Ishikawa (cell line): ENCODE results near the gene FIG4.

Experiments
- CEBPB ChIP-seq: IDR thresholded peaks from 2 replicates; pipeline ENCODE4 v1.6.1; 2012
- CREB1 ChIP-seq: IDR thresholded peaks from 2 replicates; pipeline ENCODE4 v1.6.1; 2012; ENCODE audit warnings: low read depth
- EGR1 ChIP-seq: IDR thresholded peaks from 2 replicates; pipeline ENCODE4 v1.6.1; 2012
- EP300 ChIP-seq: IDR thresholded peaks from 2 replicates; pipeline ENCODE4 v1.6.1; 2012; ENCODE audit warnings: borderline replicate concordance
- FOXM1 ChIP-seq: IDR thresholded peaks from 2 replicates; pipeline ENCODE4 v1.6.1; 2012; ENCODE audit warnings: low read depth, borderline replicate concordance
- NFIC ChIP-seq: IDR thresholded peaks from 2 replicates; pipeline ENCODE4 v1.6.1; 2012
- RAD21 ChIP-seq: IDR thresholded peaks from 2 replicates; pipeline ENCODE4 v1.6.1; 2012; ENCODE audit warnings: low read depth
- TAF1 ChIP-seq: IDR thresholded peaks from 2 replicates; pipeline ENCODE4 v1.6.1; 2012; ENCODE audit warnings: low read depth, mild to moderate bottlenecking
- TCF12 ChIP-seq: IDR thresholded peaks from 2 replicates; pipeline ENCODE4 v1.6.1; 2012; ENCODE audit warnings: low read depth
- TEAD4 ChIP-seq: IDR thresholded peaks from 2 replicates; pipeline ENCODE4 v1.6.1; 2012
- YY1 ChIP-seq: IDR thresholded peaks from 2 replicates; pipeline ENCODE4 v1.6.1; 2012; ENCODE audit warnings: low read depth
- ZBTB7A ChIP-seq: IDR thresholded peaks from 2 replicates; pipeline ENCODE4 v1.6.1; 2012; ENCODE audit warnings: low read depth
- TF ChIP-seq, protein P1 (sequence below): IDR thresholded peaks from 2 replicates; pipeline ENCODE4 v1.6.1; 2012
- TF ChIP-seq, protein P2 (sequence below): IDR thresholded peaks from 2 replicates; pipeline ENCODE4 v1.6.1; 2012
- TF ChIP-seq, protein P3 (sequence below): IDR thresholded peaks from 2 replicates; pipeline ENCODE4 v1.6.1; 2012; ENCODE audit warnings: low read depth, mild to moderate bottlenecking

Gene FIG4

DNA sequence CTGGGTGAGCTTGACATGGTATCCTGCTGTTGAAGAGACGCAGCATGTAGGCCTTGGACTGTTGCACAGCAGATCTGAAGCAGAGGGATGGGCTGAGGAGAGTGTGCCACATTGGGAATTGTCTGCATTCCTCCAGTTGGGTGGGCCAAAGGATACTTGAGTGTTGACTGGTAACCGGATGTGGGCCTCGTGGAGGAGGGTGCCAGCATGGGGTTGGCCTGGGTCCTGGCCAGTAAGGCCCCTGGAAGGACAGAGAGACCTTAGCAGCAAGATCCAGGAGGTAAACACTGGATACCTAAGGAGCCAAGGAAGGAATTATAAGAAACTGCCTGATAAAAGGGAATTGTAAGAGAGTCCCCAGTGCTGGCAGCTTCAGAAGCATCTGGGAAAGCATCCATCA, 76.9 kb downstream of the FIG4 start:
- no peak for TF ChIP-seq EP300
- TF ChIP-seq TCF12 = no peak
- TF ChIP-seq CEBPB = no peak
- no peak for TF ChIP-seq YY1
- no peak for TF ChIP-seq EGR1
- no peak for TF ChIP-seq CREB1
- TF ChIP-seq, protein P1, sequence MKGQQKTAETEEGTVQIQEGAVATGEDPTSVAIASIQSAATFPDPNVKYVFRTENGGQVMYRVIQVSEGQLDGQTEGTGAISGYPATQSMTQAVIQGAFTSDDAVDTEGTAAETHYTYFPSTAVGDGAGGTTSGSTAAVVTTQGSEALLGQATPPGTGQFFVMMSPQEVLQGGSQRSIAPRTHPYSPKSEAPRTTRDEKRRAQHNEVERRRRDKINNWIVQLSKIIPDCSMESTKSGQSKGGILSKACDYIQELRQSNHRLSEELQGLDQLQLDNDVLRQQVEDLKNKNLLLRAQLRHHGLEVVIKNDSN = no peak
- no peak for TF ChIP-seq ZBTB7A
- no peak for TF ChIP-seq TAF1
- TF ChIP-seq, protein P2, sequence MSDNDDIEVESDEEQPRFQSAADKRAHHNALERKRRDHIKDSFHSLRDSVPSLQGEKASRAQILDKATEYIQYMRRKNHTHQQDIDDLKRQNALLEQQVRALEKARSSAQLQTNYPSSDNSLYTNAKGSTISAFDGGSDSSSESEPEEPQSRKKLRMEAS = no peak
- no peak for TF ChIP-seq NFIC
- no peak for TF ChIP-seq RAD21
- TF ChIP-seq TEAD4 = no peak
- TF ChIP-seq FOXM1 = no peak
- TF ChIP-seq, protein P3, sequence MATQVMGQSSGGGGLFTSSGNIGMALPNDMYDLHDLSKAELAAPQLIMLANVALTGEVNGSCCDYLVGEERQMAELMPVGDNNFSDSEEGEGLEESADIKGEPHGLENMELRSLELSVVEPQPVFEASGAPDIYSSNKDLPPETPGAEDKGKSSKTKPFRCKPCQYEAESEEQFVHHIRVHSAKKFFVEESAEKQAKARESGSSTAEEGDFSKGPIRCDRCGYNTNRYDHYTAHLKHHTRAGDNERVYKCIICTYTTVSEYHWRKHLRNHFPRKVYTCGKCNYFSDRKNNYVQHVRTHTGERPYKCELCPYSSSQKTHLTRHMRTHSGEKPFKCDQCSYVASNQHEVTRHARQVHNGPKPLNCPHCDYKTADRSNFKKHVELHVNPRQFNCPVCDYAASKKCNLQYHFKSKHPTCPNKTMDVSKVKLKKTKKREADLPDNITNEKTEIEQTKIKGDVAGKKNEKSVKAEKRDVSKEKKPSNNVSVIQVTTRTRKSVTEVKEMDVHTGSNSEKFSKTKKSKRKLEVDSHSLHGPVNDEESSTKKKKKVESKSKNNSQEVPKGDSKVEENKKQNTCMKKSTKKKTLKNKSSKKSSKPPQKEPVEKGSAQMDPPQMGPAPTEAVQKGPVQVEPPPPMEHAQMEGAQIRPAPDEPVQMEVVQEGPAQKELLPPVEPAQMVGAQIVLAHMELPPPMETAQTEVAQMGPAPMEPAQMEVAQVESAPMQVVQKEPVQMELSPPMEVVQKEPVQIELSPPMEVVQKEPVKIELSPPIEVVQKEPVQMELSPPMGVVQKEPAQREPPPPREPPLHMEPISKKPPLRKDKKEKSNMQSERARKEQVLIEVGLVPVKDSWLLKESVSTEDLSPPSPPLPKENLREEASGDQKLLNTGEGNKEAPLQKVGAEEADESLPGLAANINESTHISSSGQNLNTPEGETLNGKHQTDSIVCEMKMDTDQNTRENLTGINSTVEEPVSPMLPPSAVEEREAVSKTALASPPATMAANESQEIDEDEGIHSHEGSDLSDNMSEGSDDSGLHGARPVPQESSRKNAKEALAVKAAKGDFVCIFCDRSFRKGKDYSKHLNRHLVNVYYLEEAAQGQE = no peak

DNA sequence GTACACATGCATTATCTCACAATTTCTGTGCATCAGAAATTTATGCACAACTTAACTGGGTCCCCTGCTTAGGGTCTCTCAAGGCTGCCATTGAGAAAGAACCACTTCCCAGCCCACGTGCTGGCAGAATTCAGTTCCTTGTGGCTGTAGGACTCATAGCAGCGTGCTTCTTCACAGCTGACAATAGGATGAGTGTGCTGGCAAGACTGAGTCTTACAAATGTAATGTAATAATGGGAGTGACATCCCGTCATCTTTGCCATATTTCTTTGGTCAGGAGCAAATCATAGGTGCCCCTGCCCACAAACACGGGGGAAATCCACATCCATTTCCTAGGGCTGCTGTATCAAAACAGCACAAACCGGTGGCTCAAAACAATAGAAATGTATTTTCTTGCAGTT, 77.4 kb downstream of the FIG4 start:
- TF ChIP-seq RAD21 = no peak
- no peak for TF ChIP-seq ZBTB7A
- TF ChIP-seq, protein P3 = no peak
- no peak for TF ChIP-seq YY1
- TF ChIP-seq FOXM1 = no peak
- no peak for TF ChIP-seq EGR1
- no peak for TF ChIP-seq TCF12
- no peak for TF ChIP-seq EP300
- no peak for TF ChIP-seq CREB1
- TF ChIP-seq, protein P1 = no peak
- no peak for TF ChIP-seq TAF1
- no peak for TF ChIP-seq NFIC
- TF ChIP-seq TEAD4 = no peak
- TF ChIP-seq CEBPB = no peak
- TF ChIP-seq, protein P2 = no peak

GRCh38 chr6:109769213-109769612, 78.1 kb downstream of the FIG4 start:
- TF ChIP-seq CREB1 = no peak
- TF ChIP-seq NFIC = no peak
- TF ChIP-seq, protein P1 = no peak
- TF ChIP-seq RAD21 = no peak
- no peak for TF ChIP-seq EP300
- no peak for TF ChIP-seq TAF1
- TF ChIP-seq, protein P2 = no peak
- TF ChIP-seq, protein P3 = no peak
- no peak for TF ChIP-seq ZBTB7A
- TF ChIP-seq FOXM1 = no peak
- TF ChIP-seq YY1 = no peak
- TF ChIP-seq EGR1 = no peak
- no peak for TF ChIP-seq TEAD4
- TF ChIP-seq TCF12 = no peak
- no peak for TF ChIP-seq CEBPB

- no peak for TF ChIP-seq CEBPB
- TF ChIP-seq, protein P3 = no peak
- no peak for TF ChIP-seq EGR1
- TF ChIP-seq, protein P2 = no peak
- no peak for TF ChIP-seq TEAD4
- no peak for TF ChIP-seq TCF12
- no peak for TF ChIP-seq NFIC
- no peak for TF ChIP-seq TAF1
- no peak for TF ChIP-seq YY1
- TF ChIP-seq RAD21 = no peak
- TF ChIP-seq, protein P1 = no peak
- no peak for TF ChIP-seq EP300
- no peak for TF ChIP-seq CREB1
- no peak for TF ChIP-seq FOXM1
These were observed 79.0 kb downstream of the FIG4 start for GRCh38 chr6:109770047-109770446.
